Fibroblast of skin of left biceps (primary cell): ENCODE data around the gene PRSS27.
"Not testable (repeated sequence)": the region's sequence is repeated elsewhere in the genome, so short reads cannot be mapped to it uniquely, and the experiment has no call there.

Experiments
- DNase-seq, 2 experiments: peaks; one replicate each; pipeline ENCODE4 v3.0.0-alpha.2; 2013; ENCODE audit warnings: low read depth in 2 of 2

The PRSS27 gene

GRCh38 chr16:2724816-2725348, 4.9 kb upstream of the PRSS27 start:
- no peak for DNase-seq

DNA sequence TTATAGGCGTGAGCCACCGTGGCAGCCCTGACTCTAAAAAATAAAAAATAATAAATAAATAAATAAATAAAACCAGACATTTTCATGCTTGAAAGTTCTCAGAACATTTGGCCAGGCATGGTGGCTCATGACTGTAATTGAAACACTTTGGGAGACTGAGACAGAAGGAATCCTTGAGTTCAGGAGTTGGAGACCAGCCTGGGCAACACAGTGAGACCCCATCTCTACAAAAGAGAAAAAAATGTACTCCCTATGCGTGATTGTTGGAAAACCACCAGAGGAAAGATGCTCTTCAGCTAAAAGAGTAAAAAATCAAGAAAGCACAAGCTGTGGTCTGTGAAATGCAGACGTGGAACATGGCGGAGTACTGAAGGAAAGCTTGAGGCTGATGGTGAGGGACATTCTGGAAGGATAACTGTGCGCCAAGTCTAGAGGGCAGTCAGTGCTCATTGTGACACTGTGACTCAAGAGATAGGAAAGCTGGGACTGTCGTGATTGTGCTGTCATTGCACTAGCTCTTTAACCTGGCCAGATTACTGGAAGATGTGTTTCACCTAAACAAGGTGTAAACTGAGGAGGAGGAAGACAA, 4.2 kb upstream of the PRSS27 start:
- DNase-seq, result no peak

DNA sequence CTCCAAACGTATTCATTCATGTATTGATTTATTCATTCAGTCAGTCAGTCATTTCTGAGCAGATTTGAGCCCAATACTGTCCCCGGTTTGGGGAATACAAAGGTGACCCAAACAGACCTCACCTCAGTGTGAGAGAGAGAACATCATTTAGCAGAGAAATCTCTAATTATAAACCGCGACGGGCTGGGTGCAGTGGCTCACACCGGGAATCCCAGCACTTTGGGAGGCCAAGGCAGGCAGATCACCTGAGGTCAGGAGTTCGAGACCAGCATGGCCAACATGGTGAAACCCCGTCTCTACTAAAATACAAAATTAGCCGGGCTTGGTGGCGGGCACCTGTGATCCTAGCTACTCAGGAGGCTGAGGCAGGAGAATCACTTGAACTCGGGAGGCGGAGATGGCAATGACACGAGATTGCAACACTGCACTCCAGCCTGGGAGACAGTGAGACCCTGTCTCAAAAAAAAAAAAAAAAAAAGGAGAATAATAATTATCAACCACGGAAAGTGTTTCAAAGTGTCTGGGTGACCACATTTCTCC, 1.7 kb upstream of the PRSS27 start:
- DNase-seq, result not testable (repeated sequence)

GRCh38 chr16:2720719-2721633, 952 bp upstream of the PRSS27 start:
- DNase-seq, result peak; percentile 49 to 64

DNA sequence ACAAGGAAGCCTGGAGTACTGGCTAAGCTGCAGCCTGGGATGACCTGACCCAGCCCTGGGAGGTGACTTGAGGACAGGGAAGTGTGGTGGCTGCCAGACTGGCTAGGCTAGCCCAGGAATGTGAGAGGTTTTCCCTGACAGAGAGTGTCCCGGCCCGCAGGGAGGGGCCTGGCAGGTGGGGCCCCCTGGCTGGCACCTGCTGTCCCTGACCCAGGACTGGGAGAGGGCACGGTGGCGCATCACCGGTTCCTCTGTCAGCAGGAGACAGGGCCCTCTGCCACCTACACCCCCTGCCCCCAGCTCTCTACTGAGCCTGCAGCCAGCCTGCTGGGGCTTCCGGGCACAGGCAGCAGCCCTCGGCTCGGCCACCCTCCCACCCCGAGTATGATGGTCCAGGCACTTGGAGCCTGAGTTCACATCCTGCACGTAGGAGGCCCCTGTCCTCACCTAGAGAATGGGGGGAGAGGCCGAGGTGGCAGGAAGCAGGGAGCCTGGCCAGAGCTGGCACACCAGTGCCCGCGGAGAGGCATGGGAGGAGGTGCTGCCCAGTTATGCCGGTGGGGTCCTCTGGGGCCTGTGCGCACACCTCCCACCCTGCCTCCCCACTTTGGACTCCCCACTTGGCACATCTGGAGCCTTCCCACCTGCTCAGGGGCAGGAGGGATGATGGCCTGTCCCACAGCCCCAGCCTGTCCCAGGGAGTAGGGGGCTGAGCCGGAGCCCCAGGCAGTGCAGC, 528 bp downstream of the PRSS27 start:
- no peak for DNase-seq

DNA sequence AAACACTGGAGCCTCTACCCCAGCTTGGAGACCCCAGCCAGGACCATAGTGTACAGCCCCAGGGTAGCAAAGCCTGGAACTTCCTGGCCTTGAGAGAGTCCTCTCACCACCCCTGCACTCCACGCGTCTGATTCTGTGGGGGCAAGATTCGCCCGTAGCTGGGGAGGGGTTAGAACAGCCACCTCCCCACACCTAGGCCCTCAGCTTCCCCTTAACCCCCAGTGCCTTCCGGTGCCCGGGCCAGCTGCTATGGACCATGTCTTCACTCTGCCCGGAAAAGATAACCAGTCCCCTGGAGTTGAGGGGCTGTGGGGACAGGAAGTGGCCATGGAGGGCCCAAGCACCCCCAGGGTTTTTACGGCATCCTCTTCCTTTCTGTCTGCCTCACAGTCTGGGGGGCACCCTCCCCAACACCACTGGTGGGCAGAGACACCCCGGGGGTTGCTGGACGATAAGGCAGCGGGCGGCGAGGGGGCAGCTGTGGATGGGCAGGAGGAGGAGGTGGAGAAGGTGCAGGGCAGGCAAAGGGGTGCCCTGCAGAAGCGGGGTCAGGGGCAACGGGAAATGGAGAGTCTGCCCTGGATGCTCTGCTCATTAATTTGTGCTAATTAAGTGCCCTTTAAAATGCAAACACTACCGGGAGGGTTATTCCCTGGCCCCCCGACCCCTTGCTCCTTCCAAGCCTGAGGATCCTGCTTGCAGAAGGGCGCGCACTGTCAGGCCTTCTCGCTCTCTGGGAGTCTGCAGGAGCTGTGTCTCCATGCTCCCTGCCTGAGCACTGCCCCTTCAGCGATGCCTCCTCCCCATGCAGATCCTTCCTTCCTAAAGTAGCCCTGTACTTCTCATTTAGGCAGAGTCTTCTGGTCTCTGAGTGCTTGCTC, 2.4 kb downstream of the PRSS27 start:
- no peak for DNase-seq

- DNase-seq, result no peak
Observed at GRCh38 chr16:2716948-2717347, 3.1 kb downstream of the PRSS27 start.

DNA sequence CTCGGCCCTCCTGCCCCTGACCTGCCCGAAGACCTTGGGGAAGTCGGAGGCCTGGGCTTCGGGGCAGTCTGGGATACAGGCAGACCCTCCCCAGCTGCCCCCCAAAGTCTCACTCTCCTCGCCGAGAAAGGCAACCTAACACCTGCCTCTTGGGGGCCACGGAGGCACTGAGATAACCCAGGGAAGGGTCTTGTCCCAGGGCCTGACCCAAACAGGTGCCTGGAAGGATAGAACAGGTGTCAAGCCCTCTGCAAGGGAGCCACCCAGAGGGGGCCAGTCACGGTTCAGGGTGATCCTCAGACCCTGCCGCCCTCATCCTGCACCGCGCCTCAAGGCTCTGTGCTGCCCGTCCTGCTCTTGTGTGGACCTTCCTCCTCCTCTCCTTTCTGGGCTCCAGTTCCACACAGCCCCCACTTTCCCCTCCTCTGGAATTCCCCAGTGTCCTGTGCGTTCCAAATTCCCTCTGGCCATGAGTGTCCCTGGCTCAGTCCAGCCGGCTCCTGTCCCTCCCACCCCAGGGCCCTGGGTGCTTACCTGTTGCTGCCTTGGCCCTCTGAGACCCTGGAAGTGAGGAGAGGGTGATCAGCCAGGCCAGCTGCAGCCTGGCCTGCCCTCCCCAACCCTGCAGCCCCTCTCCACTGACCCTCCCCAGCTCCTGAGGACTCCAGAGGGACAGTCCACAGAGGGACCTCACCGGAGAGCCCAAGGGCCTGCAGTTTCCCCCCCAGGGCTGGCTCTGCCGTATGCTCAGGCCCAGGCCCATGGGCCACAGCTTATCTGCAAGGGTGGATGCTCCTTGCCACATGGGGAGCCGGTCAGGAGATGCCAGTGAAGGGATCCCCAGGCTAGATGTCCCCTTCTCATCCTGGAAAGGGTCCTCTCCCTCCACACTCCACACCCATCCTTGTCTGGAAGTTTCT, 3.8 kb downstream of the PRSS27 start:
- no peak for DNase-seq

- DNase-seq, result peak; percentile 9
Observed at GRCh38 chr16:2715519-2715918, 4.5 kb downstream of the PRSS27 start.

- no peak for DNase-seq
Observed at GRCh38 chr16:2715064-2715463, 5.0 kb downstream of the PRSS27 start.

DNA sequence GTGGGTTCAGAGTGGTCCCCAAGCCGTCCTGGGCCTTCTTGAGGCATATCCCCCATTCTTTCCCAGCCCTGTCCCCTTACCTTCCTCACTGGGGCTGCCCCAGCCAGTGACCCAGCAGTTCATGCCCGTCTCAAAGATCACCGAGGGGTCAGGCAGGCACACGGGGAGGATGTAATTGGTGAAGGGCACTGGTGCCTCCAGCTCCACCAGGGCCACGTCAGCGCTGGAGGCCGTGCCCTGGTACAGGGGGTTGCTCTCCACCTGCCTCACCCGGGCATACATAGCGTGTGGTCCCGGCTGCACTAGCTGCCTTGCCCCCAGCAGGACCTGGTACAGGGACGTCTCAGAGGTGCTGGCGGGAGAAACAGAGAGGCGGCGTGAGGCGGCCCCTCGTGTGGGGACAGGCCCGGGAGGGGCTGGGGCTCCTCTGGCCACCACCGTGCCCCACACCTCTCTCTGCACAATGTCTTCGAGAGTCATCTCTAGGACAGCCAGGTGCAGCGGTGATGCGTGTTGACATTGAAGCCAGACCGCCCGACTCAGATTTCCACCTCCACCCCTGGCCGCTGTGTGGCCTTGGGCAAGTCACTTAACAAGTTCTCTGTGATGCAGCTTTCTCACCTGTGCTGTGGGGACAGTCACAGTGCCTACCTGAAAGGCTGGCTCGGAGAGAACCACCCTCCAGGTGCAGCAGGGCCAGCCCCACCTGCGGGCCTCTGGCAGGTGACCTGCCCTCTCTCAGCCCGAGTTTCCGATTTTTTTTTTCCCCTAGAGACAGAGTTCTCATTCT, 5.8 kb downstream of the PRSS27 start:
- no peak for DNase-seq

DNA sequence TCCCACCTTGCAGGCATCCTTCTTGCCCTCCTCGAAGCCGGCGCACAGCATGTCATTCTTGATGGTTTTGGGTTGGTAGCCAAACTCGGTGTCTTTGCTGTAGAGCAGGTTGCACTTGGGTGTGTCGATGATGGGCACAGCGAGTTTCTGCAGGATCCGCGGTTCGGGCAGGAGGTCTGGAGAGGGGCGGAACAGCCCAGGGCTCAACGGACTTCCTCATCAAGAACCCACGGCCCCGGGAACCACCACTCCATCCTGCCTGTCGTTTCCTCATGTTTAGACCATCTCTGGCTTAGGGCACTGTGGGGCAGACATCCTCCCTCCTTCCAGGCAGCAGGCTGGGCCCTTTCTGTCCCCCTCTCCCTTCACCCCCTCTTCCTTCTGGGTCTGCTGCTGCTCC, 6.5 kb downstream of the PRSS27 start:
- DNase-seq, result no peak

- no peak for DNase-seq
Observed at GRCh38 chr16:2712546-2712945, 7.5 kb downstream of the PRSS27 start.

DNA sequence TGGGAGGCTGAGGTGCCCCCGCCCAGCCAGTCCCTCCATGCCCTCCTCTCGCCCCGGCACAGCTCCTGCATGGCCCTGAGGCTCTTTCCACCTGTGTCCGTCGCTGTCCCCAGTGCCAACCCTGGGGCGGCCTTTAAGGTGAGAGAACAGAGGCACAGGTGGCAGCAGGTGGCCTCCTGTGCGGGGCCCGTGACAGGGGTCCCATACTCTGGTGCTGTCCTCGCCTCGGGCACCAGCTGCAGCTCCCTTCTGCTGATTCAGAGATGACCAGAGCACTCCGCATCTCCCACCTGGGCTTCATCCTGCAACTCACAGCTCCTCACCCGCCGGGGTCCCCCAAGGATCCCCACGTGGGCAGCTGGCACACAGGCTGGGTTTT, 8.0 kb downstream of the PRSS27 start:
- no peak for DNase-seq

GRCh38 chr16:2711370-2712062, 8.5 kb downstream of the PRSS27 start:
- DNase-seq, result no peak

DNA sequence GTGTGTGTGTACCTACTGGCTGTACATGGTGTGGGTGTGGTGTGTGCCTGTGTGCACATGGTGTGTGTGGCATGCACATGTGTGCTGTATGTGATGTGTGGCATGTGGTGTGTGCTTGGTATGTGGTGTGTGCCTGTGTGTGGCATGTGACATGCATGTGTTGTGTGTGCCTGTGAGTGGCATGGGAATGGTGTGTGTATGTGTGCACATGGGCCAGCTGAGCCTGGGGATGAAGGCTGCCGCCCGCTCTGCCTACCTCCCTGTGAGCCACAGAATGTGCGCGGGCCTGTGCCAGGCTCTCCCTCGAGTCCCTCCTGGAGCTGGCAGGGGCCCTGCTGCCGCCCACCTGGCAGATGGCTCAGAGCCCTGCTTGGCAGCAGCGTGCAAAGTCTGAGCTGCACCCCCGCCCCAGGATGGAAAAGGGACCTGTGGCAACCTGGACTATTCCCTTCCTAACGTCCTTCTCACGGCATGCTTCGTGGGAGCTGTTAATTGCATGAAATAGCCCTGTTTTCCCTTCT, 9.3 kb downstream of the PRSS27 start:
- DNase-seq, result no peak

DNA sequence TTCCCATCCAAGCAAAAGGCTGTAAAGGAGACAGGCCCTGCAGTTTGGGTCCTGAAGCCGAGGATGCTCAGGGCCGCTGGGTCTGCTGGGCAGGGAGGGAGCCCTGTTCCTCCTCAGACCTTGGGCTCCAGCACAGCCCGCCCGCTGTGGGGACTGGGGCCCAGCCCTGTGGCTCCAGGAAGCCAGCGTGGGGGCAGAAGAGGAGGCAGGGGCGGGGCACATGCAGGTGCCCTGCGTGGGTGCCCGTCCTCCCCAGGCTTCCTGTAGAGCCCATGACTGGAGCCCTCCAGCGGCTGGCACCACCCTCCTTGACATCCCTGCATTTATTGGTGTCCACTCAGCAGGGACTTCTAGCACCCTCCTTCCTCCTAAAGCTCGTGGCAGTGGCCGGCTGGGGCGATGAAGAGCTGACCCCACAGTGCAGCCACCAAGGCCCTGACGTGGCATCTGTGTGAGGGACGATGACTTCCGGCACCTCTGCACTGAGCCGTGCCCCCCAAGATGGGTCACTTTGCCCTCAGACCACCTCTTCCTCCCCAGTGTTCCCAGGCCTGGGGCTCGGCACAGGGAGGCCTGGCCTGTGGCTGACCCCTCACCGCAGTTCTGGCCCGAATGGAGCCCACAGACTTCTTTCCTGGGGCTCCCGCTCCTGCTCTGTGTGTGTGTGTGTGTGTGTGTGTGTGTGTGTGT, 9.9 kb downstream of the PRSS27 start:
- no peak for DNase-seq

- DNase-seq, result no peak
Observed at GRCh38 chr16:2709588-2709984, 10.4 kb downstream of the PRSS27 start.
